ENCODE results near the gene WDPCP. TPM values are rescaled to one million over a fixed set of nuclear protein-coding genes. Genes with fewer than 3 reads are reported as not detected.
"Not testable (repeated sequence)": the region's sequence is repeated elsewhere in the genome, so short reads cannot be mapped to it uniquely, and the experiment has no call there.

Gene WDPCP
- total RNA-seq, 2 experiments from 2014 or later: 7.8 to 8.0 TPM

DNA sequence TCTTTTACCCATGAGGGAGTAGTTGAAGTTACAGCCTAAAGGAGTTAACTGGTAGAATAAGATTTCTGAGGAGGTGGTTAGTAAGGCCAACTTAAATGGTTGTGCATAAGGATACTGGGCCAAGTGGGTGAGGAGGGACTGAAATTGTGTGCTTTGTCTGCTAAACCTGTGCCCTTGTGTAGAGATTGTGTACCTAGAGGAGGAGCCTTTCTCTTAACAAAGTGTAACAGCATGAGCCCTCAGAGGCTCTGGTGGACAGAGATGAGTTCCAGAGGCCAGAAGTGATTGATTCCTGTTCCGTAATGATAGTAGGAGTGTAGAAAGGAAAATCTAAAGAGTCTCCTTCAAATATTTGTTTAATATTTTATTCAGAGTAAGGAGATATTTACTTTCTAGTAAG, 494.8 kb downstream of the WDPCP start:
- peaks cover 16% of the 10 kb centered on the region for H3K27me3 Mint-ChIP-seq
- H3K4me1 Mint-ChIP-seq: no peaks in the 10 kb centered on the region
- no peaks in the 10 kb centered on the region for H3K36me3 Mint-ChIP-seq
- no peak for DNase-seq
- H3K9me3 Mint-ChIP-seq: peaks cover 6% of the 10 kb centered on the region
- H3K27ac Mint-ChIP-seq: no peak overlapping the region
- no peak overlapping the region for H3K4me3 Mint-ChIP-seq

DNA sequence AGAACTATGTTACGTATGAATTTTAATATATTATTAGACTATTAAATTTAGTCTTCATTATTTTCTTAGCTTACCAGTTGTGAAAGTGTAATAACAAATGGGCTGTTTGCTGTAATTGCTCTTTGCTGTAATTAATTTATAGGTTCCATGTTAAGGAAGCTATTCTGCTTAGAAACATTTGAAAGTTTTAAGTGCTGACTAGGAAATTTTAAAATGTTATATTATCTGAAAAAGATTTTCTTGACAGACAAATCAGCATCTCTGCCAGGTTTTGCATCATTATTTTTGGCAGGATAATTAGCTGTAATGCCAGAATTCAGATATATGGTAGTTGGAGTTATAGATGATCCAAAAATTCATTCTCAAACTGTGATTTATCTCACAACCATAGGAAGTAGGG, 495.4 kb downstream of the WDPCP start:
- H3K27ac Mint-ChIP-seq: no peak overlapping the region
- no peaks in the 10 kb centered on the region for H3K36me3 Mint-ChIP-seq
- no peak for DNase-seq
- H3K4me1 Mint-ChIP-seq: no peaks in the 10 kb centered on the region
- H3K27me3 Mint-ChIP-seq: peaks cover 16% of the 10 kb centered on the region
- H3K9me3 Mint-ChIP-seq: peaks cover 6% of the 10 kb centered on the region
- no peak overlapping the region for H3K4me3 Mint-ChIP-seq

DNA sequence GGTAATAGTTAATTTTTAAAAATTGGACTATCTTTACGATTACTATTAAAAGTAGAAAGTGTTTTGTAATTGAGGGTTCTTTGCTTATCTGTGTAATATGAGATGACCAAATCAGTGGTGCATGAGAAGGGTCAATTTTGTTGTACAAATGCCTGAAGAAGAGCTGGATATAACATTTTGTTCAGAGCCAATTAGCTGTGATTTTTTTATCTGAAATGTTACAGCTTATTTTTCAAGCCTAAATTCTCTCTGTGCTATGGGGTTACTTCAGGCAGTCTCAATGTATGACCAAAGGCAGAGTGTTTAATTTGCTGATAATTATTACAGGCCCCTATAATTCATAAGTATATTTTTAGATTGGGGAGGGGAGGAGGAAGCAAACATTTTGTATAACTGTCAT, 495.9 kb downstream of the WDPCP start:
- Mint-ChIP-seq H3K4me3 (no peak overlapping the region), H3K9me3 (peaks cover 6% of the 10 kb centered on the region), H3K27me3 (peaks cover 16% of the 10 kb centered on the region), H3K27ac (no peak overlapping the region), H3K4me1 (no peaks in the 10 kb centered on the region), H3K36me3 (no peaks in the 10 kb centered on the region)
- DNase-seq: no peak

DNA sequence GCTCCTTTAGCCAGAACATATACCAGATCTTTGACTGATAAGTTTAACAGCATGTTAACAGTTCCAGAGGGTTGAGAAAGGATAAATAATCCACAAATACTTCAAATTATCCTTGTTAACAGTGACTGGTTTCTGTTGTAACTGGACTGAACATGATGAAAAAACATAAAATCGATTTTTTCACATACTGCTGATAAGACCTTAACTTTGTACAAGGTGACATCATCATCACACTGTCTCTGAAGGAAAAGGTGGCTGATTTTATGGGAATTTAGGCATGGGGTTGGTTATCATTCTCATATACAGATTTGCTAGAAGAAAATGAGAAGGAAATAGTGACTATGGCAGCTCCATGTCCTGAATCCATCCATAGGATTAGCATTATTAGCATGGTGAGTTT, 501.6 kb downstream of the WDPCP start:
- Mint-ChIP-seq H3K36me3 (no peaks in the 10 kb centered on the region), H3K4me3 (no peak overlapping the region), H3K27ac (no peak overlapping the region), H3K4me1 (no peaks in the 10 kb centered on the region), H3K9me3 (peaks cover 4% of the 10 kb centered on the region), H3K27me3 (peaks cover 27% of the 10 kb centered on the region)
- DNase-seq: no peak

DNA sequence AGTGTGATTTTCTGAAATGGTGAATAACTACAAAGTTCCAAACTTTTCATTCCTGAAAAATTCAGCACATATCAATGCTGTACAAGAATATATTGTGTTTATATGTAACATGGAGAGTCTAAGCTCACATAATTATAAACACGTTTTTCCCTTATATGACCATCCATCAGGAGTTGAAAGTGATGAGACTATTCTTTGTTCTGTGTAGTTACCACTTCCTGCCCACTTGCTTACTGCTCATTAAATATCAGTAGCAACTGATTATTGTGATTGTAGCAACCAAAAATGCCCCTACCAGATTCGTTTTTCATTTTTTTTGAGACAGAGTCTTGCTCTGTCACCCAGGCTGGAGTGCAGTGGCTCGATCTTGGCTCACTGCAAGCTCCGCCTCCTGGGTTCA, 506.9 kb downstream of the WDPCP start:
- no peaks in the 10 kb centered on the region for H3K4me1 Mint-ChIP-seq
- peaks cover 2% of the 10 kb centered on the region for H3K9me3 Mint-ChIP-seq
- no peak overlapping the region for H3K4me3 Mint-ChIP-seq
- peaks cover 34% of the 10 kb centered on the region for H3K27me3 Mint-ChIP-seq
- H3K27ac Mint-ChIP-seq: no peak overlapping the region
- DNase-seq: no peak
- no peaks in the 10 kb centered on the region for H3K36me3 Mint-ChIP-seq

DNA sequence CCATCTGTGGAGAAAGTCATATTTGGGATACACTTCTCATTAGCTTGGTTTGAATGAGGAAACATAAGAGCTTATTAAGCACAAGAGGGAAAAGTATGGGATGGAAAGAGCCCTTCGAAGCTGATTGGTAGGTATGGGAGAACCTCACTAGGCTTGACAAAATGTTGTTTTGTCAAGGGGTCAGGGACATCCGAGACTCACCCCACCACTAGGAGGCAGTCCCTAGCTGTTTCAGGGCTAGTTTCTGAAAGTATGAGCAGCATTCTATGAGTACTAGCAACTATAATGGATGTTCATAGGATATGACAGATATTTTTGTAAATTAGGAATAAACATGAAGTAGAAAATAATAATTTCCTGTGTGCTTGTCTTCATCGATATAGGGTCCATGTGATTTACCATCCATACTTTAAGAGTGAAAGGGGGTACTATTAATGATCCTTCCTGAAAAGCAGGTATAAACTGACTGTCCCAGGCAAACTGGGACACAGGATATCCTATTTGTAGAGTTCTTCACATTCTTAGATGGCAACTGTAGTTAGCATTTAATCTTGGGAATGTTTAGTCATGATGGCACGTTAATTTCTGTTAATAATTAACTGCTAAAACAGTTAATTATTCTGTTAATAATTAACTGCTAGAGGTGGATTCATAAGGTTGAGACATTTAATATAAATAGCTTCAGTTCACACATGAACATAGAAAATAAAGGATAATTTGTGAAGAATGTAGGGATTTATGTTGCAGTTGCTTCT, 509.2 kb downstream of the WDPCP start:
- no peak overlapping the region for H3K4me3 Mint-ChIP-seq
- no peaks in the 10 kb centered on the region for H3K4me1 Mint-ChIP-seq
- DNase-seq: peak; percentile 11
- peaks cover 29% of the 10 kb centered on the region for H3K27me3 Mint-ChIP-seq
- H3K27ac Mint-ChIP-seq: no peak overlapping the region
- H3K9me3 Mint-ChIP-seq: no peaks in the 10 kb centered on the region
- H3K36me3 Mint-ChIP-seq: no peaks in the 10 kb centered on the region

DNA sequence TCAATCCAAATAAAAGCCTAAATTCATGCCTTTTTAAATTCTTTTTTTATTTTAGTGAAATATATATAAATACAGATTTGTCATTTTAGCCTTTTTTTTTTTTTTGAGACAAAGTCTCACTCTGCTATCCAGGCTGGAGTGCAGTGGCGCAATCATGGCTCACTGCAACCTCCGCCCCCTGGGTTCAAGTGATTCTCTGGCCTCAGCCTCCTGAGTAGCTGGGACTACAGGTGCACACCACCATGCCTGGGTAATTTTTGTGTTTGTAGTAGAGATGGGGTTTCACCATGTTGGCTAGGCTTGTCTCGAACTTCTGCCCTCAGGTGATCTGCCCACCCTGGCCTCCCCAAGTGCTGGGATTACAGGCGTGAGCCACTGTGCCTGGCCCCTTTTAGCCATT, 513.9 kb downstream of the WDPCP start:
- H3K4me1 Mint-ChIP-seq, H3K9me3 Mint-ChIP-seq, H3K36me3 Mint-ChIP-seq, DNase-seq, H3K27ac Mint-ChIP-seq, H3K4me3 Mint-ChIP-seq: not testable (repeated sequence)
- peaks cover 27% of the 10 kb centered on the region for H3K27me3 Mint-ChIP-seq

DNA sequence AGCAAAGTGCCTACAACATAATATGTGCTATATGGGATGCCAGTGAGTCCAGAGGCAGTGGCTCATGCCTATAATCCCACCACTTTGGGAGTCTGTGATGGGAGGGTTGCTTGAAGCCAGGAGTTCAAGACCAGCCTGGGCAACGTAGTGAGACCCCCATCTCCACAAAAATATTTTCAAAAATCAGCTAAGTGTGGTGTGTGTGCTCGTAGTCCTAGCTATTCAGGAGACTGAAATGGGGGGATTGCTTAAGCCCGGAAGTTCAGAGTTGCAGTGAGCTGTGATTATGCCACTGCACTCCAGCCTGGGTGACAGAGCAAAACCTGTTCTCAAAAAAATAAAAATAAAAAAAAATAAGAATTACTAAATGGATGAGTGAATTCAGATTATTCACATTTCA, 514.3 kb downstream of the WDPCP start:
- Mint-ChIP-seq H3K4me1 (no peaks in the 10 kb centered on the region), H3K27ac (no peak overlapping the region), H3K9me3 (no peaks in the 10 kb centered on the region), H3K27me3 (peaks cover 31% of the 10 kb centered on the region), H3K36me3 (no peaks in the 10 kb centered on the region), H3K4me3 (no peak overlapping the region)
- no peak for DNase-seq

DNA sequence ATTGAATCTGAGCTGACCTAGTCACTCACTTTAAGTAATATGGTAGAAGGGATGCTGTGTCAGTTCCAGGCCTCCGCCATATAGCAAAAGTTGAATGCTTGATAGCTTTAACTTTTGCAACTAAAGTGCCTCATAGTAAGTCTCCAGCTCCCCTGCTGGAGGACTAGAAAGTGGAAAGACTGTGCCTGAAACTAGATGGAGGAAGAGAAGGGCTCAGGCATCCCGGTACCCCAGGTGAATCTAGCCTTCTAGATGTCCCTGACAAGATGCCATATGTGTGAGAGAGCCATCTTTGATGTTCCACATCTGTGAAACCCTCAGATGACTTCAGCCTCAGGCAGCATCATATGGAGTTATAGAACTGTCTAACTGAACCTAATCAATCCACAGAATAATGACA, 516.6 kb downstream of the WDPCP start:
- DNase-seq: no peak
- H3K4me3 Mint-ChIP-seq: no peak overlapping the region
- H3K27ac Mint-ChIP-seq: no peak overlapping the region
- H3K4me1 Mint-ChIP-seq: no peaks in the 10 kb centered on the region
- peaks cover 29% of the 10 kb centered on the region for H3K27me3 Mint-ChIP-seq
- no peaks in the 10 kb centered on the region for H3K9me3 Mint-ChIP-seq
- no peaks in the 10 kb centered on the region for H3K36me3 Mint-ChIP-seq

Other genes with a start within 250 kb of the WDPCP start
- gene MDH1, start 486 bp upstream of the WDPCP start, total RNA-seq: 100 to 1,000 TPM; 235 to 241 TPM